ENCODE measurements around the gene RASGEF1B. TPM values are rescaled to one million over a fixed set of nuclear protein-coding genes. Genes with fewer than 3 reads are reported as not detected.
A peak's percentile ranks its signal among the peaks of the same experiment; 100 is the strongest.

The RASGEF1B gene
- total and polyA plus RNA-seq, 9 of the 15 experiments (the other 6 are each of a cell fraction or from before 2014, with no cell fraction given) = 0.04 to 0.57 (median 0.22) TPM

DNA sequence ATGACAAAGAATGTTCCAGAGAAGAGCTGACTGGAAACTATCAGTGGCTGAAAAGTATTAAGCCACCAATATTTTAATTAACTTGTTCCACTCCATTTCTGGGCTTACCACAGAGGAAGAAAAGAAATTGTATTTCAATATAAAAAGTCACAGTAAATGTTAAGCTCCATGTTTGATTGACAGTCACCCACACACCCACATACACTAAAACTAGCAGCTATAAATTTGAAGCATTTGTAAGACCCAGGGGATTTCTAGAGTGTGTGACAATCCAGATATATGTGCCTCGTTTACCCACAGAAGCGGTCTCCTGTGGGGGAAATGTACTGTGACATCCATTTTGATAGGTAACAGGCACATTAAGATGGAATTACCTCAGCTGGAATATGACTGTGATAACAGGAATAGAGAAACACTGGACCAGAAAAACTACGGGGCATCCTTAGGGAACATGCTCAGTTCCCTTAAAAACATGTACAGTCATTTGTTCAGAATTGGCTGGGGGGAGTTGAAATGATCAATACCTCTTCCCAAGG is 39.0 kb upstream of the RASGEF1B start:
- Histone ChIP-seq H3K9me1 (ENCODE audit: control insufficient read depth, insufficient read depth, low read length) (no peaks in the 10 kb centered on the region), H3K9ac (ENCODE audit: insufficient read depth in 1 of 2, low read depth in 2 of 2, low read length in 2 of 2) (no peak overlapping the region), H4K20me1 (replicated peaks; ENCODE audit: control insufficient read depth, insufficient read depth, low read length) (no peaks in the 10 kb centered on the region), H2AFZ (ENCODE audit: low read depth, low read length) (no peak overlapping the region), H3K9me3 (replicated peaks; ENCODE audit: control insufficient read depth, insufficient read depth, low read depth, low read length) (no peaks in the 10 kb centered on the region), H3K36me3 (ENCODE audit: control insufficient read depth, insufficient read depth, low read length) (no peaks in the 10 kb centered on the region), H3K4me1 (replicated peaks in 1 of 2; ENCODE audit: control insufficient read depth in 2 of 2, insufficient read depth in 2 of 2, low read length in 2 of 2) (no peaks in the 10 kb centered on the region), H3K27ac (ENCODE audit: extremely low read depth, low read depth, low read length) (no peak overlapping the region), H3K79me2 (ENCODE audit: control insufficient read depth, insufficient read depth, low read length) (no peaks in the 10 kb centered on the region), H3K4me2 (ENCODE audit: insufficient read depth, low read length) (no peak overlapping the region), H3K4me3 (no peak overlapping the region), H3K27me3 (ENCODE audit: control insufficient read depth in 2 of 2, insufficient read depth in 2 of 2, low read length in 2 of 2) (0 out of 5 replicates have a peak, but pooled peaks cover 0 to 3% of the 10 kb centered on the region in 2 experiments)
- no peak for FAIRE-seq
- intact Hi-C loops (cut with micrococcal nuclease) (no loop called here), in situ Hi-C loops (cut with MboI) (no loop called here)
- ChIA-PET CTCF (ENCODE audit: low intra/inter-chr PET ratio) (no interaction called here), POLR2A (no interaction called here)
- DNase-seq (ENCODE audit: extremely low read depth in 1 of 4, low spot score in 3 of 4) = no peak
- ATAC-seq = no peak
- TF ChIP-seq ARID2 (IDR thresholded peaks at IDR 0.05) = no peak
- peak; percentile 15; the same call in 1 of the 2 replicates for TF ChIP-seq PKNOX1 (IDR thresholded peaks at IDR 0.05)
- 0% methylated on average over 3 of the region's 3 CpGs for WGBS (ENCODE audit: insufficient coverage, low coverage, missing lambda C conversion rate)
- BruUV-seq (replicated peaks) = no TSS peak

DNA sequence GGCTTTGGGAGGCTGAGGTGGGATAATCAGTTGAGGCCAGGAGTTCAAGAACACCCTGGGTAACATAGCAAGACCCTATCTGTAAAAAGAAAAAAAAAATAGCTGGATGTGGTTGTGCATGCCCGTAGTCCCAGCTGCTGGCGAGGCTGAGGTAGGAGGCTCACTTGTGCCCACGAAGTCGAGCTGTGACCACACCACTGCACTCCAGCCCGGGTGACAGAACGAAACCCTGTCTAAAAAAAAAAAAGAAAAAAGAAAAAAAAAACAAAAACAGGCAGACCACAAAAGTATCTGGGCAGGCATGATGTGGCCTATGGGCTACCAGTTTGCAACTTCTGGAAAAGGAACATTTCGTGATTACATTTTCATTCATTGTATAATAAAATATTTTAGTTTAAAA is 38.1 kb upstream of the RASGEF1B start:
- POLR2A ChIA-PET = no interaction called here
- no peak overlapping the region for H3K4me3 ChIP-seq
- CTCF ChIA-PET (ENCODE audit: low intra/inter-chr PET ratio) = no interaction called here
- BruUV-seq (replicated peaks) = no TSS peak
- intact Hi-C loops (cut with micrococcal nuclease) (no loop called here), in situ Hi-C loops (cut with MboI) (no loop called here)
- H3K27ac ChIP-seq (ENCODE audit: extremely low read depth, low read depth, low read length) = no peak overlapping the region
- no peaks in the 10 kb centered on the region; the same call in 1 of the 2 replicates for H4K20me1 ChIP-seq (replicated peaks; ENCODE audit: control insufficient read depth, insufficient read depth, low read length)
- no peak overlapping the region for H3K4me2 ChIP-seq (ENCODE audit: insufficient read depth, low read length)
- ATAC-seq (no peak), DNase-seq (ENCODE audit: extremely low read depth in 1 of 4, low spot score in 3 of 4) (no peak), FAIRE-seq (no peak)
- no peak overlapping the region for H2AFZ ChIP-seq (ENCODE audit: low read depth, low read length)
- 0 out of 5 replicates have a peak, but pooled peaks cover 0 to 3% of the 10 kb centered on the region in 2 experiments for H3K27me3 ChIP-seq (ENCODE audit: control insufficient read depth in 2 of 2, insufficient read depth in 2 of 2, low read length in 2 of 2)
- H3K36me3 ChIP-seq (ENCODE audit: control insufficient read depth, insufficient read depth, low read length) = no peaks in the 10 kb centered on the region
- no peaks in the 10 kb centered on the region for H3K4me1 ChIP-seq (replicated peaks in 1 of 2; ENCODE audit: control insufficient read depth in 2 of 2, insufficient read depth in 2 of 2, low read length in 2 of 2)
- H3K9me3 ChIP-seq (replicated peaks; ENCODE audit: control insufficient read depth, insufficient read depth, low read depth, low read length) = no peaks in the 10 kb centered on the region
- 1% methylated on average over 7 of the region's 7 CpGs for WGBS (ENCODE audit: insufficient coverage, low coverage, missing lambda C conversion rate)
- no peak overlapping the region for H3K9ac ChIP-seq (ENCODE audit: insufficient read depth in 1 of 2, low read depth in 2 of 2, low read length in 2 of 2)
- H3K79me2 ChIP-seq (ENCODE audit: control insufficient read depth, insufficient read depth, low read length) = no peaks in the 10 kb centered on the region
- no peaks in the 10 kb centered on the region for H3K9me1 ChIP-seq (ENCODE audit: control insufficient read depth, insufficient read depth, low read length)
- TF ChIP-seq NR4A1 (CRISPR knock-in tag; IDR thresholded peaks at IDR 0.05) (no peak), NR4A1 (tag; IDR thresholded peaks at IDR 0.05) (no peak), SRSF1 (IDR thresholded peaks at IDR 0.05; ENCODE audit: low read depth, low read length) (no peak), MITF (IDR thresholded peaks at IDR 0.05) (no peak), SP1 (CRISPR knock-in tag; IDR thresholded peaks at IDR 0.05) (no peak), OTX1 (CRISPR knock-in tag; IDR thresholded peaks at IDR 0.05) (no peak), SMAD2 (IDR thresholded peaks at IDR 0.05; ENCODE audit: low read depth, low read length) (no peak), RBM17 (IDR thresholded peaks at IDR 0.05; ENCODE audit: borderline replicate concordance, low read depth, low read length) (no peak), MAFK (IDR thresholded peaks at IDR 0.05; ENCODE audit: low read length) (no peak), MXI1 (IDR thresholded peaks at IDR 0.05; ENCODE audit: low read depth, low read length) (no peak), MIER1 (IDR thresholded peaks at IDR 0.05; ENCODE audit: low read depth) (no peak)
- TF ChIP-seq, protein P1, sequence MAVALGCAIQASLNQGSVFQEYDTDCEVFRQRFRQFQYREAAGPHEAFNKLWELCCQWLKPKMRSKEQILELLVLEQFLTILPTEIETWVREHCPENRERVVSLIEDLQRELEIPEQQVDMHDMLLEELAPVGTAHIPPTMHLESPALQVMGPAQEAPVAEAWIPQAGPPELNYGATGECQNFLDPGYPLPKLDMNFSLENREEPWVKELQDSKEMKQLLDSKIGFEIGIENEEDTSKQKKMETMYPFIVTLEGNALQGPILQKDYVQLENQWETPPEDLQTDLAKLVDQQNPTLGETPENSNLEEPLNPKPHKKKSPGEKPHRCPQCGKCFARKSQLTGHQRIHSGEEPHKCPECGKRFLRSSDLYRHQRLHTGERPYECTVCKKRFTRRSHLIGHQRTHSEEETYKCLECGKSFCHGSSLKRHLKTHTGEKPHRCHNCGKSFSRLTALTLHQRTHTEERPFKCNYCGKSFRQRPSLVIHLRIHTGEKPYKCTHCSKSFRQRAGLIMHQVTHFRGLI (CRISPR knock-in tag; IDR thresholded peaks at IDR 0.05) = no peak

Measured in K562 (cell line).